GM18508 (cell line): ENCODE measurements around the gene NTRK1.

Source experiments
- ATAC-seq: cut with Tn5 transposase; IDR thresholded peaks from one replicate; pipeline ENCODE4 v1.9.1; 2021; ENCODE audit warnings: moderate number of reproducible peaks; ENCODE audit not compliant: insufficient read depth, unreplicated experiment

The NTRK1 gene

DNA sequence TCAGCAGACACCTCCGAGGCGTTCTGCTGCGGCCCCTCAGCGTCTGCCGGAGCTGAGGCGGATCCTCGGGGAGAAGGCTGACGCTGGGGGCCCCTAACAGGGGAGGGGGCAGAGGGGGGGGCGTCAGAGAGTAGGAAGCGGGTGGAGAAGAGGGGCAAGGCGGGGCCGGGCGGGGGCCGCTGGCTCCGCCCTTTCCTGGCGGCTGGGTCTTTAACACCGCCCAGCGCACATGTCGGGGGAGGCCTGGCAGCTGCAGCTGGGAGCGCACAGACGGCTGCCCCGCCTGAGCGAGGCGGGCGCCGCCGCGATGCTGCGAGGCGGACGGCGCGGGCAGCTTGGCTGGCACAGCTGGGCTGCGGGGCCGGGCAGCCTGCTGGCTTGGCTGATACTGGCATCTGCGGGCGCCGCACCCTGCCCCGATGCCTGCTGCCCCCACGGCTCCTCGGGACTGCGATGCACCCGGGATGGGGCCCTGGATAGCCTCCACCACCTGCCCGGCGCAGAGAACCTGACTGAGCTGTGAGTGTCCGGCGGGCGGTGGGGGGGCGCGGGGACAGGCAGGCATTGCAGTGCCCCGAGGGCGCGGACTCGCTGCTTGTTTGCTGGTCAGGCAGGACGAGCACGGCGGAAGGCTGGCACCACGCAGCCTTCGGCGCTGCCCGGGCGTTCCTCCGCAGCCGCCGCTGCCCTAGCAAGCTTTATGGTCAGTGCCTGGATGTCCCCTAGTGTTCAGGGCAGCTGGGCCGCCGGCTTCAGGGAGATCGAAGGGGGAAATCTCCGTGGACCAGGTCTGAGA lies at the start of gene NTRK1:
TSS of gene NTRK1 (plus strand) at position 238 of the 796 bp plus-strand sequence. CDS start at position 308, 70 bp downstream.
- ATAC-seq, result no peak

DNA sequence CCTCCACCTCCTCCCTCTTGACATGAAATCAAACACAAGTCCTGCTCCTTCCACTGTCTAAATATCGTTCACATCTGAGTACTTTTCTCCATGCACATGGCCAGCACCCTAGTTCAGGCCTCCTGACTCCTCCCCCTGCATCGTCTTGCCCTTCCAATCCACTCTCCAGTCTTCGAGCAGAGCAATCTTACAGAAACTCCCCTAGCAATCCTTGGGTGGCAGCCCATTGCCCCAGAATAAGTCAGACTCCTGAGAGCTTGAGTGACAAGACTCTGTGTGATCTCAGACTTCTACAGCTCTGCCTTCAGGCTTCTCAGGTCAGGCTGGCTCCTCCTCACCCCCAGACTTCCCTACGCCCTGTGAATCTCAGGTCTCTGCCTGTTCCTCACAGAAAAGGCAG lies 49.5 kb upstream of the NTRK1 start:
- ATAC-seq, result no peak

DNA sequence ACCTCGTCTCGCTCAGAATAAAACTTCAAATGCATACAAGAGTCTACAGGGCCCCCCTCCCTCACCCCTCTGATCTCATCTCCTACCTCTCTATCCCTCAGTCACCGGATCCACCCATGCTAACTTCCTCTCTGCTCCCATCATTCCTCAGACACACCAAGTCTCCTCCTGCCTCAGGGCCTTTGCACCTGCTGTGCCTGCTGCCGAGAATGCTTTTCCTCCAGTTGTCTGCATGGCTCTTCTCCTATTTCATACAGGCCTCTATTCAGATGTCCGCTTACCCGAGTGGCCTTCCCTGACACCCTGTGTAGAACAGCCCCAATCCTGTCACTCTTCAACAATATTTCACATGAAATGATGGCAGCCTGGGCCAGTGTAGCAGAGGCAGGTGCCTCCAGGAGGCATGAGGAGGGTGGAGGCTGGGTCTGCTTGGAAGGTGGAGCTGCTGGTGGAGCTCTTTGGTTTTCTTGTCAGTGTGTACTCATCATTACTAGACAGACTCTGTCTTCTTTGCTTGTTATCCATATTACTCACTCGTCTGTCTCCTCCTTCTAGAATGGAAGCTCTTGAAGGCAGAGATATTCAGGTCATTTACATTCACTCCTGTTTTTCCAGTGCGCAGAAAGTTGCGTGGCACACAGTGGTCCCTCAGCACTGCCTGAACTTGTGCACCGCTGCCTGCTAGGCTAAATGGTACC lies 48.2 kb upstream of the NTRK1 start:
- no peak for ATAC-seq

DNA sequence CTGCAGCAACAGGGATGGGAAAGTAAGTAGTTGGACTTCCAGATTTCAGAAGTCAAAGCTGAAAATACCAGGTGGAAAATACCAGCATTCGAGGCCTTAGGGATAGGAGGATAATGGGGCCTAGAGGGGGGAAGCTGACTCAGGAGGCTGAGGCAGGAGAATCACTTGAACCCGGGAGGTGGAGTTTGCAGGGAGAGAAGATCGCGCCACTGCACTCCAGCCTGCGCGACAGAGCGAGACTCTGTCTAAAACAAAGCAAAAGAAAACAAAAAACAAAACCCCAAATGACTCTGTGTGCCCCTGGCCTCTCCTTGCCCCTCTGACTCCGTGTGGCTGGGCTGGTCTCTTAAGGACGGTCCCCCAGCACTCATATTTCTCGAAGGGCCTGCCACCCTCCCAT lies 47.4 kb upstream of the NTRK1 start:
- ATAC-seq, result no peak

DNA sequence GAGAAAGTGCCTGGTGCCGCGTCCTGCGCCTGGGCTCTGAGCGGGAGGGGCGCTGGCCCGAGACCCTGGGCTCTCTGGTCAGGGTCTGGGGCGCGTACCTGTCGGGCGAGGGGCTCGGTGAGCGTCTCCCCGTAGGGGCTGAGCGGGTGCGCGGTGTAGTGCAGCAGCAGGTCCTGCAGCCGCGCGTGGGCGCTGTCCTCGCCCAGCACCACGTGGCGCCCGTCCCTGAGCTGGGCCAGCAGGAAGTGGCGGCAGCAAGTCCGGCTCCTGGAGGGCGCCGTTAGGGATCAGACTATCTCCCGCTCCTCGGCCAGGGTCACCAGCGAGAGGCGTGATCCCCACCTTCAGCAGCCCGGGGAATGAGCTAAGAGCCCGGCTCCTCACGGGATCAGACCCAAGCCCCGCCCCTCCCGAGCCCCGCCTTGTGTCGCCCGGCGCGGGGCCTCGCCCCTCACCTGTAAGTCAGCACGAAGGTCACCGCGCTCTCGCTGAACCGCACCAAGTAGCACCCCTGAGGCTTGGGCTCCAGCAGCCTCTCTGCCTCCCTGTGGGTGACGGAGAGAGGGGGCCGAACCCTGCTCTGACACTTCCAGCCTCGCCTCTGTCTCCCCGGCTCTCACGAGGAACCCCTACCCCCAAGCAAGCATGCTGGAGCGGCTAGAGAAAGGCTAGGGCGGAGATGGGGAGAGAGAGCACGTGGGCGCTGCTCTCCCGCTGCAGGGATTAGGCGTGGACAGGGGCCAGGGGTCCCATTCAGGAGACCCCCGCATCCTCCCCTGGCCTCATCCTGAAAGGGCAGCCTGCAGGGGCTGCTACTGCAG lies 46.7 kb upstream of the NTRK1 start:
- ATAC-seq, result no peak

DNA sequence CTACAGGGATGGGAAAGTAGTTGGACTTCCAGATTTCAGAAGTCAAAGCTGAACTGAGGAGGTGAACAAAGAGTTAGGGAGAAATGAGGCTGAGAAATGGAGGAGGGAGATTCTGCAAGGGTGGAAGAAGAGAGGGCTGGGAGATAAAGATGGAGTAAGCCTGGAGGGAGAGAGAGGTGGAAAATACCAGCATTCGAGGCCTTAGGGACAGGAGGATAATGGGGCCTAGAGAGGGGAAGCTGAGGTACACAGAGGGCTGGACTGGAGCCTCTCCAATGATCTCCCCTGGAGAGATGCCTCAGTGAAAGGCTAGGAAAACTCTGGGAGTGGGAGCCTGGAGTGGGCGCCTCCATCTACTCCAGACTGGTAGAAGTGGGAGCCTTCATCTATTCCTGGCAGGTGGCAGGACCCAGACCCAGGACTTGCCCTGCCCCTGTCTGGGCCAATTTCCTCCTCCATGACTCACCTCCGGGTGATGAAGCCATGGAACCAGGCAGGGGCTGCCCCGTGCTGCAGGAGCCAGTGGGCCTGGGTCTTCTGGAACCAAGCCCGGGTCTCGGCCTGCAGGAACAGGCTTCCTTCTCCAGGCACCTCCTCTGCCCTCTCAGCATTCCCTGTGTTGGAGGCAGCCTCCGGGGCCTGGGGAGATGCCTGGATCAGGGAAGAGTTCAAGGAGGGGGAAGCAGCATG lies 45.9 kb upstream of the NTRK1 start:
- ATAC-seq, result no peak

DNA sequence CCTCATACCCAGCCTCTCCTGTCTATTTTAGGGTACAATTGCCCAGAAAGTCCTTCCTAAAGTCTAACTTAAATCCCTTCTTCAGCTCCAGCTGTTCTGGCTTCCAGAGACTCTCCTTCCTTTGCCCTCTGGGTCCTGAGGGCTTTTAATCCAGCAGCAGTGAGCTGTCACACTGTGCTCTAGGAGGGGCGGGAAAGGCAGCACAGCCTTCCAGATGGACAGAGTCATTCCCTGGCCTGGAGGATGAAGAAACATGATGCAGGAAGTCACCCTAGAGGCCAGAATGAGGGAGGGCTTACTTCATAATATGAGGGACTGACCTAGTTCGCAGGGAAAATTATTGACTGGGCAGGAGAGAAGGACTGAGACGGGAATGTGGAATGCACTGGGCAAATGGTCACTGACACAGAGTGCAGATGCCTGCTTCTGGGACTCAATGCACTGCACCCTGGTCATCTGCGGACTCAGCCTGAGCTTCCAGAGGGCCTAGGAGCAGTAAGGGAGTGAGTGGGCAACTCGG lies 45.3 kb upstream of the NTRK1 start:
- ATAC-seq, result no peak

DNA sequence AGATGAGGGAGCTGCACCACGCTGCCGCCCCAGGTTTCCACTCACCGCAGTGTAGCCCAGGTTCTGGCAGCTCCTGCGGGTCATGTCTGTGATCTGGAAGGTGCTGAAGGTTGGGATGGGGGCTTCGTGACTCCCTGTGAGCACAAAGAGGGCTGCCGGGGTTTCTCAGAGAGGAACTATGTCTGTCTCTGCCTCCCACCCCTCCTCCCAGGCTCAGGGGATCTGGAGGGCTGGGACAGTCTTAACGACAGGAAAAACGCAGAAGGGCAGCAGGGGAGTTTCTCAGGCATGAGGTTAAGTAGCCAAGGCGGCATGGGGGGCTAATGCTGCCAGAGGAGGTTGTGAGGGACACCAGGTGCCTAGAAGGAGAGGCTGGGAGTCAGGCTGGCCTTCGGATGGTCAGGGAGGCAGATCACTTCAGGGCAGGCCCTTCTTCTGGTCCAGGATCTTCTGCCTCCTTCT lies 44.7 kb upstream of the NTRK1 start:
- ATAC-seq, result no peak

DNA sequence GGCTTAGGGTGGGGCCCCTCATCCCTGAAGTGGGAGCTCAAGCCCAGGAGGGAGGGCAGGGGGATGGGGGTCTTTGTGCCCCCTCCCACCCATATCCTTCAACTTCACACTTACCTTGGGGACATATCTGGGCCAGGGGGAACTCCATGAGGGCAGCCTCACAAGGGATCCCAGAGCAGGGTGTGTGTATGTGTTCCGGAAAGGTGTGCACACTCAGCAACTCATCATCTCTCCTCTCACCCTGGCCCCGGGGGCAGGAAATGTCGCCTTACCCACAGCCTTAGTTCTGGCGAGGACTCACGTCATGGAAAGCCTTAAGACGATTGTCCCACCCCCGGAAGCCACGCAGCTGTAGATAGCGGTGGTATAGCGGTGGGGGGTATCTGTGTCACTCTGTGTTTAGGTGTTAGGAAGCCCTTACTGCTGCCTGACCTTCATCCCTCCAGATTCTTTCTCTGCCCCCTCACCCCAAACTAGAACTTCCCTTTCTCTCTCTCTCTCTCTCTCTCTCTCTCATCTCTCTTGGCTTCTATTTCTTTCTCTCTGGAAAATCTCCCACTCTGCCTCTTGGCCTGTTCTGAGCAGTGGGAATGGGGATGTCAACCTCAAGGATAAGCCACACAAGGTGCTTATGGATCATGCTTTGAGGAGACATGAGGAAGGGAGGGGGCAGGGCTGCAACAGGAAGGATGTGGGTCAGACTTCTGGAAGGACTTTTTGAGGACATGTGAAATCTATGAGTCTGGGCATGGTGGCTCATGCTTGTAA lies 43.9 kb upstream of the NTRK1 start, which contains the start of gene SH2D2A:
TSS of gene SH2D2A (minus strand) at position 288 of the 768 bp plus-strand sequence. CDS start at position 148, 140 bp downstream.
- ATAC-seq, result peak; percentile 68

DNA sequence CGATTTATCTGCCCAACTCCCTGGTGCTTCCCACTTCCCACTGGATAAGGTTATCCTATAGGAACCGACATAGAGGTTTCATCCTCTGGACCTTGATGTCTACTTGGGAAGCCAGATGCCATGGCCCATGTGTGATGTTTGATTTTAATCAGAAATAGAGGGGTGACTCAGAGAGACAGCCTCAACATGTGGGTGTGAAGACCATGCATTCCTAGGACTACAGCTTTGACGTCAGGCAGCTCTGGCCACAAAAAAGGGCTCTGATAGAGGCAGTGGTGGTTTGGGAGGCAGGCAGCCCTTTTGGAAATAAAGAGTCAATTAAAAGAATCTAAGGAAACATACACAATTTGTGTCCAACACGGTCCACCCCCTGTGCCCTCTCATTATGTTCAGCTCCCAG lies 38.9 kb upstream of the NTRK1 start:
- ATAC-seq, result no peak

DNA sequence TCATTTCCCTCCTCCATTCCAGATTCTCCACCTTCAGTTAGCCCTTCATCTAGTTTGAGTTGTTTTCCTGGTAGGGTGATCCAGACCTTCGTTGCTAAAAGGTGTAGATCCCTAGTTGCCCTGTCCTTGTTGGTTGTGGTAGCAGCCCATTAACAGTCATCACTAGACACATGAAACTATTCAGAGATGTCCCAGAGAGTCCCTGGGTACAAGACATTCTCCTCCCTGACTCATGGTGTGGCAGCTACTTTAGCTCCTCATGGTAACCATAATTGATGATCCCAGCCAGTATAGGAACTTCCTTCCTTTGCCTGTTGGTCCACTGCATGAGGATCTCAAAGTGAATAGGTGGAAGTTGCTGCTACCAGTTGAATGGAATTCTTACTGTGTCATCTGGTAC lies 38.0 kb upstream of the NTRK1 start:
- ATAC-seq, result no peak

DNA sequence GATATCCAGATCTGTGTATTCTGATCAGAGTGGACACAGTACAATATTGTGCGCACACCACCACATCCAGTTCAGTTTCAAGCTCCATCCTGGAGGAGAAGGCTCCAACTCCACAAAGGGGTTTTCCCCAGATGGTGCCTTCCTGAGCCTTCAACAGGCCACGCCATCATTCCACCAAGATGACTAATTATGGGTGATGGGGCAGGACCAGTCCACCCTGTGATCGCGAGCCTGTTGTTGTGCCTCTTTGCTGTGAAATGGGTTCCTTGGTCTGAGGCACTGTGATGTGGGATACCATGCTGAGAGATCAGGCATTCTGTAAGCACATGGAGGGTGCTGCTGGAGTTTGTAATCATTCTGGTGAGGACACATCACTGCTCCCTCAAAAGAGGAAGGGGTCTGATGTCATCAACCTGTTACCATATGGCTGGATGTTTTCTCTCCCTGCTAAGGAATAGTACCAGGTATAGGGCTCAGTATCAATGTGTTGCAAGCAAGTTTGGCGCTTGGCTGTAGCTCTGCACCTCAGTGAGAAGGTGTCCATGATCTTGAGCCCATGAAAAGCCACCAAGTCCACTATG lies 37.4 kb upstream of the NTRK1 start:
- ATAC-seq, result no peak

DNA sequence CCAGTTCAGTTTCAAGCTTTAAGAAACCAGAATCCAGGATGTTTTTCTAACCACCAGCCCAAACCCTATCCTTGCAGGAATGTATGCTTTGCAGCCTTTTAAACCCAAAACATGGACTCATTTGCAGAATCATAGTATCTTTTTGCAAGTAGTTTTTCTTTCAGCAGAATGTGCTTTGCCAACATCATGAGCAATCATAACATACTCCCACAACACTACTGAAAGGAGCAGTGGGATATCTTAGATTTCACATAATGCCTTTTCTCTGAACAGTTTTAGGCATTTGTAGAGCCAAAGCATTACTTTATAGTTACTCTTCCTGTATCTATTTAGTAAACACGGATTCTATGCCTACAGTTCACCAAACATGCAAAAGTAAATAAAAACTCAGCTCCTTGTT lies 34.0 kb upstream of the NTRK1 start:
- ATAC-seq, result no peak

DNA sequence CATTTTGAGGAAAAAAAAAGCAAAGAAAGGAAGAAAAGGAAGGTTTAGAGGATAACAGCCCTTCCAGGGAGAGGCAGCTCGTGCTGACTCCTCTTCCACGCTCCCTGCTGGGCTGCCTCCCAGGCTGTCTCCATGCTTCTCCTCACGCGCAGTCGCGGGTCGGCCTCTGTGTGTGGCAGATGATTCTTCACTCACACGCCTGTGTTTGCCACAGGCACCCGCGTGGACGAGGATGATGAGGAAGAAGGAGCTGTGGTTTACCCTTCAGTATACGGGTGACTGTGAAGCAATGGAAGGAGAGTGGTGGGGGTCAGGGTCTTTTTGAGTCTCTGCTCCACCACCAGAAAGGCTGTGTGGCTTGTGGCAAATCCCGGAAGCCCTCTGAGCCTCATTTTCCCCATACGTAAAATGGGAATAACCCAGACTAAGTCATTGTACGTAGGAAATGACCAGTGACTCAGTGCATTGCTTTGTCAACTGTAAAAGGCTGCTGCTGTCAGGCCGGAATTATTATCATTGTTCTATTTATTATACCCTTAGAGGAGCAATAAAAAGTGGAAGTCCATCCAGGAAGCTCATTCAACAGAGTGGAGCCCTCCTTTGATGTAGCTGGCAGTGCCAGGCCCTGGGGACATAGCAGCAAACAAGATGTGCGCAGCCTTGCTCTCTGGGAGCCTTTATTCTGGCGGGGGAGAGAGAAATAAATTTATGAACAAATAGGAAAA lies 32.1 kb upstream of the NTRK1 start:
- ATAC-seq, result no peak

DNA sequence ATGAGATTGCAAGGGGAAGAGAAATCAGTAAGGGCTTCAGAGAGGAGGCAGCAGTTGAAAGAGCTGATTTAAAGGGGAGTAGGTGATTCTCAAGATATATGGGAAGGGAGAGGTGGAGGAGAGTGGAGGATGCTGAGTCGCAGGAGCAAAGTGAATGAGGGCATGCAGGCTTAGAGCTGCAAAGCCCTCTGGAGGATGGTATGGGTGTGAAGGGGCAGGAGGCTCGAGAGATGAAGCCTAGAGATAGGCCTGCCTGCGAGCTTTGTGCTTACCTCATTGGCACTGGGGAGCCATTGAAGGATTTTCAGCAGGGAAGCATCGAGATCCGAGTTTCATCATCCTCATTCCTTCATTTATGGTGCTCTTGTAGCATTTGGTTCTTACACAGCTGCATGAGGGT lies 28.2 kb upstream of the NTRK1 start:
- ATAC-seq, result no peak

DNA sequence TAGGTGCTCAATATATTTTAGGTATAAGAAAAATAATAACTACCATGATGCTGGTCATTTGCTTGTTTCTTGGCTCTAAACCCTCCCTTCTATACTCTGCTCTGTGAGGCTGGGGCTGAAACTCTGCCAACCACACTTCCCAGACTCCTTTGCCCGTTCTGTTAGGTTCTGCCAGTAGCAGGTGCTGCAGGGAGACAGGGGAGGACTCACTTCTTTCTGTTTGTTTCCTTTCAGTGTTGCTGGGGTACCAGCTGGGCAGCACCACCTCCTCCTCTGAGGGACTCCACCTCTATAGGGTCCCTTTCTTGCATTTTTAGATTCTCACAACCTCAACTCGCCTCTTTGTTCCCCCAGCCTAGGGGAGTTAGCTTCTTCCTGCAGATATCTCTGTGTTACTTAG lies 27.1 kb upstream of the NTRK1 start:
- no peak for ATAC-seq

DNA sequence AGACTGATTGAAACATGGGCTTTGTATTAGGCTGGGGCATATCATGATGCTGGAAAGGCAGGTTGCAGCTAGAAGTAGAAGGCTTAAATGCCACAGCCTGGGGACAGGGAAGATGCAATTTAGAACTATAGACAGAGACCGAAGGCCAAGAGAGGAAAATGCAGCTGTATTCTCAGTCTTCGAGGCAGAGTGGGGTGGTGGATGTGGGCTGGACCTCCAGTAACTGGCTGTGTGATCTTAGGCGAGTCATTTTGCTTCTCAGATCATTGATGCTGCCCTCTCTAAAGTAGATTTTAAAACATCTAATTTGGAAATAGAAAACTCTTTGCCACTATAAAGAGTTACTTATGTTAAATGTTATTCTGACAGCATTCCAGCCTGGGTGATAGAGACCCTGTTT lies 26.3 kb upstream of the NTRK1 start:
- ATAC-seq, result no peak

DNA sequence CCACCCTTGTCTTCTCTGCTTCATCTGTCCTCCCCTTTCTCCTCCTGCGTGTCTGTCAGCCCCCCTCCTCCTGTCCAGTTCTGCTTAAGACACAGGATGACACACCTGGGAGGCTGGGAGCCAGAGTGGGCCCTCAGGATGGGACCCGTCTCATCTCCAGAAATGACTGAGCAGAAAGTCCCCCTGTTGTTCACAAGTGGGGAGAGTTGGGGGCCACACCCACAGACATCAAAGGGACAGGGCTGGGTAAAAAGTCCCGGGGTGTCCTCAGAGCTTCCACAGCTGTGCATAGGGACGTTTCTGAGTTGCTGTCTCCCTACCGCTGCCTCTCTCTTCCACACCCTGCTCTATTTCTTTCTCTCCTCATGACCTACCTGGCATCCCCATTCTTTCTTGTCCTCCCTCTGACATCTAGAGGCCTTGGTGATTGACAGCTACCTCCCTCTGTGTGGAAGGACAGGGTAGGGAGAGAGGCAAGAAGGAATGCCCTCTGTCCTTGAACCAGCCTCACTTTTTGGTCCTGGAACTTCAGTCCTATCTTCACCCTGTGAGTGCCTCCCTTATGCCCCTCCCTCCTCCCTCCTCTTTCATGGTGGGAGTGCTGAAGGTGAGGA lies 24.5 kb upstream of the NTRK1 start:
- ATAC-seq, result no peak
